ENCODE measurements around the gene NRF1. TPM values are rescaled to one million over a fixed set of nuclear protein-coding genes. Genes with fewer than 3 reads are reported as not detected.

NRF1 gene
- total RNA-seq, 1 donor from 2014 or later: 19.3 TPM

GRCh38 chr7:129713544-129713943 is 102.0 kb downstream of the NRF1 start:
- no peak for TF ChIP-seq CTCF (IDR thresholded peaks at IDR 0.05)
- Histone ChIP-seq H3K36me3 (peaks cover 84% of the 10 kb centered on the region), H3K4me3 (no peak overlapping the region), H3K27me3 (no peaks in the 10 kb centered on the region), H3K27ac (no peak overlapping the region), H3K4me1 (no peaks in the 10 kb centered on the region), H3K9me3 (no peaks in the 10 kb centered on the region)
- intact Hi-C loops (cut with DNase I): no loop called here
- DNase-seq (no peak), ATAC-seq (no peak)

- Histone ChIP-seq H3K4me3 (no peak overlapping the region), H3K27me3 (no peaks in the 10 kb centered on the region), H3K9me3 (no peaks in the 10 kb centered on the region), H3K4me1 (no peaks in the 10 kb centered on the region), H3K36me3 (peaks cover 84% of the 10 kb centered on the region), H3K27ac (no peak overlapping the region)
- no peak for DNase-seq
- intact Hi-C loops (cut with DNase I): no loop called here
- no peak for TF ChIP-seq CTCF (IDR thresholded peaks at IDR 0.05)
- peak; percentile 85 for ATAC-seq
These were observed 103.1 kb downstream of the NRF1 start for GRCh38 chr7:129714514-129715063.

GRCh38 chr7:129719980-129720732 is 108.6 kb downstream of the NRF1 start:
- Histone ChIP-seq H3K36me3 (peaks cover 70% of the 10 kb centered on the region), H3K4me3 (no peak overlapping the region), H3K27me3 (no peaks in the 10 kb centered on the region), H3K9me3 (no peaks in the 10 kb centered on the region), H3K4me1 (no peaks in the 10 kb centered on the region), H3K27ac (no peak overlapping the region)
- ATAC-seq: peak; percentile 28
- TF ChIP-seq CTCF (IDR thresholded peaks at IDR 0.05): no peak
- intact Hi-C loops (cut with DNase I): no loop called here
- DNase-seq: no peak

- H3K36me3 ChIP-seq: peaks cover 77% of the 10 kb centered on the region
These were observed 109.5 kb downstream of the NRF1 start for GRCh38 chr7:129721068-129721467.

GRCh38 chr7:129723679-129724078 is 112.2 kb downstream of the NRF1 start:
- Histone ChIP-seq H3K36me3 (peaks cover 76% of the 10 kb centered on the region), H3K27me3 (no peaks in the 10 kb centered on the region), H3K4me1 (no peaks in the 10 kb centered on the region), H3K27ac (no peak overlapping the region), H3K9me3 (no peaks in the 10 kb centered on the region), H3K4me3 (no peak overlapping the region)
- intact Hi-C loops (cut with DNase I): no loop called here
- DNase-seq (no peak), ATAC-seq (no peak)
- no peak for TF ChIP-seq CTCF (IDR thresholded peaks at IDR 0.05)

More at GRCh38 chr7:129721068-129721467, 109.5 kb downstream of the NRF1 start:
- H3K27me3 ChIP-seq: no peaks in the 10 kb centered on the region
- intact Hi-C loops (cut with DNase I): no loop called here
- DNase-seq (no peak), ATAC-seq (peak; percentile 41)
- no peak overlapping the region for H3K27ac ChIP-seq
- no peaks in the 10 kb centered on the region for H3K4me1 ChIP-seq
- no peak overlapping the region for H3K4me3 ChIP-seq
- no peak for TF ChIP-seq CTCF (IDR thresholded peaks at IDR 0.05)
- H3K9me3 ChIP-seq: no peaks in the 10 kb centered on the region
